Measurements from ENCODE around the gene FOXK1. TPM values are rescaled to one million over a fixed set of nuclear protein-coding genes. Genes with fewer than 3 reads are reported as not detected.

Gene FOXK1
- total and polyA plus RNA-seq, 12 donors, result 4.8 to 63.1 (median 36.1) TPM

- H3K4me3 ChIP-seq, result no peak overlapping the region
- intact Hi-C loops (cut with DNase I), result no loop called here
- peak overlapping the region in 3 of 5 donors; percentile 16 to 59 (median 55) for H3K27ac ChIP-seq
- no peaks in the 10 kb centered on the region for H3K9me3 ChIP-seq (replicated peaks in 1 of 3)
- H3K27me3 ChIP-seq, result no peaks in the 10 kb centered on the region
- H3K4me1 ChIP-seq (replicated peaks in 1 of 2), result peaks cover 0 to 18% of the 10 kb centered on the region in 2 donors
- DNase-seq, result peak in 3 of 7 donors; percentile 45 to 68 (median 66)
- 71 to 76% (median 72%) methylated on average over 25 to 27 of the region's 27 CpGs for WGBS, 4 donors
- H3K36me3 ChIP-seq (replicated peaks in 1 of 2), result peaks cover 0 to 25% of the 10 kb centered on the region in 2 donors
- no peak for TF ChIP-seq POLR2A (IDR thresholded peaks at IDR 0.05)
- TF ChIP-seq CTCF (IDR thresholded peaks at IDR 0.05), result no peak
Measured at GRCh38 chr7:4768597-4769569, 86.8 kb downstream of the FOXK1 start.

GRCh38 chr7:4769761-4770160 lies 87.7 kb downstream of the FOXK1 start:
- 23 to 36% (median 26%) methylated on average over 7 of the region's 7 CpGs for WGBS, 4 donors
- no peak for TF ChIP-seq POLR2A (IDR thresholded peaks at IDR 0.05)
- no peak for TF ChIP-seq CTCF (IDR thresholded peaks at IDR 0.05)
- intact Hi-C loops (cut with DNase I), result no loop called here
- Histone ChIP-seq H3K27ac (peak overlapping the region in 1 of 5 donors; percentile 59), H3K4me1 (replicated peaks in 1 of 2) (peaks cover 5 to 27% of the 10 kb centered on the region in 2 donors), H3K36me3 (replicated peaks in 1 of 2) (peaks cover 0 to 17% of the 10 kb centered on the region in 2 donors), H3K4me3 (no peak overlapping the region), H3K9me3 (replicated peaks in 1 of 3) (no peaks in the 10 kb centered on the region), H3K27me3 (no peaks in the 10 kb centered on the region)
- DNase-seq, result peak in 2 of 7 donors; percentile 47 to 49

GRCh38 chr7:4770886-4771285 lies 88.8 kb downstream of the FOXK1 start:
- H3K9me3 ChIP-seq (replicated peaks in 1 of 3), result no peaks in the 10 kb centered on the region

More at GRCh38 chr7:4770886-4771285, 88.8 kb downstream of the FOXK1 start:
- H3K27me3 ChIP-seq, result no peaks in the 10 kb centered on the region
- DNase-seq, result no peak
- peaks cover 0 to 9% of the 10 kb centered on the region in 2 donors for H3K36me3 ChIP-seq (replicated peaks in 1 of 2)
- no peak overlapping the region for H3K27ac ChIP-seq
- peaks cover 6 to 29% of the 10 kb centered on the region in 2 donors for H3K4me1 ChIP-seq (replicated peaks in 1 of 2)
- TF ChIP-seq POLR2A (IDR thresholded peaks at IDR 0.05) (no peak), CTCF (IDR thresholded peaks at IDR 0.05) (no peak)
- intact Hi-C loops (cut with DNase I), result no loop called here
- H3K4me3 ChIP-seq, result no peak overlapping the region
- WGBS, 4 donors, result 79 to 86% (median 83%) methylated on average over 9 of the region's 9 CpGs

Measured in adrenal gland (tissue), 12 donors.